LHCN-M2 (cell line): ENCODE data around the gene MUC6. TPM values are rescaled to one million over a fixed set of nuclear protein-coding genes. Genes with fewer than 3 reads are reported as not detected.

Source experiments
- DNase-seq: peaks from one replicate; pipeline ENCODE4 v3.0.0-alpha.2; 2012; ENCODE audit warnings: low read depth
- total RNA-seq: library from RNA; depleted of rRNA; stranded (reverse); fragments of >200 nt; gene quantifications from 2 replicates; pipeline ENCODE4 v1.2.3, GENCODE V29; 2014

Gene MUC6
- total RNA-seq, 1 experiment from 2014 or later = not detected

GRCh38 chr11:1036931-1037330 is 413 bp upstream of the MUC6 start:
- DNase-seq = no peak

GRCh38 chr11:1035577-1036283 is 788 bp downstream of the MUC6 start:
- no peak for DNase-seq

- no peak for DNase-seq
Measured at GRCh38 chr11:1034456-1035295, 1.8 kb downstream of the MUC6 start.

GRCh38 chr11:1034001-1034400 is 2.5 kb downstream of the MUC6 start:
- no peak for DNase-seq

GRCh38 chr11:1033016-1033798 is 3.3 kb downstream of the MUC6 start:
- no peak for DNase-seq

- DNase-seq = no peak
Measured at GRCh38 chr11:1032310-1032891, 4.1 kb downstream of the MUC6 start.

- DNase-seq = no peak
Measured at GRCh38 chr11:1031121-1031899, 5.2 kb downstream of the MUC6 start.

GRCh38 chr11:1030556-1030955 is 6.0 kb downstream of the MUC6 start:
- DNase-seq = no peak

GRCh38 chr11:1030086-1030485 is 6.4 kb downstream of the MUC6 start:
- DNase-seq = no peak

GRCh38 chr11:1029654-1030053 is 6.9 kb downstream of the MUC6 start:
- DNase-seq = no peak

GRCh38 chr11:1029051-1029450 is 7.5 kb downstream of the MUC6 start:
- DNase-seq = no peak

- no peak for DNase-seq
Measured at GRCh38 chr11:1028616-1029015, 7.9 kb downstream of the MUC6 start.

GRCh38 chr11:1028291-1028540 is 8.3 kb downstream of the MUC6 start:
- no peak for DNase-seq

GRCh38 chr11:1027483-1028290 is 8.8 kb downstream of the MUC6 start:
- no peak for DNase-seq

GRCh38 chr11:1026641-1027482 is 9.7 kb downstream of the MUC6 start:
- no peak for DNase-seq

GRCh38 chr11:1026163-1026450 is 10.4 kb downstream of the MUC6 start:
- no peak for DNase-seq

- DNase-seq = no peak
Measured at GRCh38 chr11:1025410-1026162, 10.9 kb downstream of the MUC6 start.

GRCh38 chr11:1024597-1025409 is 11.7 kb downstream of the MUC6 start:
- no peak for DNase-seq
